Measurements from ENCODE around the gene PPP2R5A.

DNA sequence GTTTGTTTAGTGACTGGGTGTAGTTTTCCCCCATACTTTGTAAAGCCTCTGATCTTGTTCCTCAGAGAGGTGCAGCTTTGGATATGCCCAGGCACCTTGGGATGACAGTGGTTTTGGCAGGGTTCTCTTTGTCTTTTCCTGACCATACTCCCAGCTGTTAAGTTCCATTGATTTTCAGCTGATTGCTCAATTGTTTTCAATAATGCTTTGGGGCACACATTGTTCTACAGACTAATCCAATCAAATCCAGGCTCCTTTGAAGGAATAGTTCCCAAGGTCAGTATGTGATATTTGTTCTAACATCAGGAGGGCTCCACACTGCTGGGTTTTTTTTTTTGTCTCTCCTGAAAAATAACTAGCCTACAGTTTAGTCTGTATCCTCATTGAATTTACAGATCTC lies 24.8 kb downstream of the PPP2R5A start:
- TF ChIP-seq, protein P1, sequence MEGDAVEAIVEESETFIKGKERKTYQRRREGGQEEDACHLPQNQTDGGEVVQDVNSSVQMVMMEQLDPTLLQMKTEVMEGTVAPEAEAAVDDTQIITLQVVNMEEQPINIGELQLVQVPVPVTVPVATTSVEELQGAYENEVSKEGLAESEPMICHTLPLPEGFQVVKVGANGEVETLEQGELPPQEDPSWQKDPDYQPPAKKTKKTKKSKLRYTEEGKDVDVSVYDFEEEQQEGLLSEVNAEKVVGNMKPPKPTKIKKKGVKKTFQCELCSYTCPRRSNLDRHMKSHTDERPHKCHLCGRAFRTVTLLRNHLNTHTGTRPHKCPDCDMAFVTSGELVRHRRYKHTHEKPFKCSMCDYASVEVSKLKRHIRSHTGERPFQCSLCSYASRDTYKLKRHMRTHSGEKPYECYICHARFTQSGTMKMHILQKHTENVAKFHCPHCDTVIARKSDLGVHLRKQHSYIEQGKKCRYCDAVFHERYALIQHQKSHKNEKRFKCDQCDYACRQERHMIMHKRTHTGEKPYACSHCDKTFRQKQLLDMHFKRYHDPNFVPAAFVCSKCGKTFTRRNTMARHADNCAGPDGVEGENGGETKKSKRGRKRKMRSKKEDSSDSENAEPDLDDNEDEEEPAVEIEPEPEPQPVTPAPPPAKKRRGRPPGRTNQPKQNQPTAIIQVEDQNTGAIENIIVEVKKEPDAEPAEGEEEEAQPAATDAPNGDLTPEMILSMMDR (conservative IDR thresholded peaks at IDR 0.05; ENCODE audit: low read length), result no peak
- TF ChIP-seq EZH2phosphoT487 (IDR thresholded peaks at IDR 0.05; ENCODE audit: borderline replicate concordance), result no peak
